Measurements from ENCODE around the gene PKP4. TPM values are rescaled to one million over a fixed set of nuclear protein-coding genes. Genes with fewer than 3 reads are reported as not detected.

The PKP4 gene
- total RNA-seq, 1 donor: 33.3 TPM

DNA sequence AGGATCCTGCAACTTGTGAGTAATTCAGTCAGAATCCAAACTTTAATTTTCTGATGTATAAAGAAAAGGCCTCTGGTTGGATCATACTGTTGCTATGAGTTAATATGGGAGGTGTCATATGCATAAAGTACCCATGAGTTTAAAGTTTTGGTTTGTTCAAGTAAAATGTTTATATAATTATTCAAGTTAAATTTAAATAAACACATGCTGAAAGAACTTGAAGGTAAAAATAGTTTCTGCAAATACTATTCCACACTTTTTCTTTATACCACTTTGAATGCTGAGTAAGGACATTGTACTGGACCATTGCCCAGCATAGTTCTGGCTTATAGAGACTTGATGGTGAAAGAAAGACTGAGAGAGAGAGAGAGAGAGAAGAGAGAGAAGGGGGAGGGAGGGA lies 30.7 kb downstream of the PKP4 start:
- no peak for TF ChIP-seq CTCF (IDR thresholded peaks at IDR 0.05; ENCODE audit: insufficient read depth, low read length)
- DNase-seq (ENCODE audit: low read depth): peak; percentile 86
- no peak overlapping the region for H3K4me3 ChIP-seq (ENCODE audit: low read depth, low read length)

DNA sequence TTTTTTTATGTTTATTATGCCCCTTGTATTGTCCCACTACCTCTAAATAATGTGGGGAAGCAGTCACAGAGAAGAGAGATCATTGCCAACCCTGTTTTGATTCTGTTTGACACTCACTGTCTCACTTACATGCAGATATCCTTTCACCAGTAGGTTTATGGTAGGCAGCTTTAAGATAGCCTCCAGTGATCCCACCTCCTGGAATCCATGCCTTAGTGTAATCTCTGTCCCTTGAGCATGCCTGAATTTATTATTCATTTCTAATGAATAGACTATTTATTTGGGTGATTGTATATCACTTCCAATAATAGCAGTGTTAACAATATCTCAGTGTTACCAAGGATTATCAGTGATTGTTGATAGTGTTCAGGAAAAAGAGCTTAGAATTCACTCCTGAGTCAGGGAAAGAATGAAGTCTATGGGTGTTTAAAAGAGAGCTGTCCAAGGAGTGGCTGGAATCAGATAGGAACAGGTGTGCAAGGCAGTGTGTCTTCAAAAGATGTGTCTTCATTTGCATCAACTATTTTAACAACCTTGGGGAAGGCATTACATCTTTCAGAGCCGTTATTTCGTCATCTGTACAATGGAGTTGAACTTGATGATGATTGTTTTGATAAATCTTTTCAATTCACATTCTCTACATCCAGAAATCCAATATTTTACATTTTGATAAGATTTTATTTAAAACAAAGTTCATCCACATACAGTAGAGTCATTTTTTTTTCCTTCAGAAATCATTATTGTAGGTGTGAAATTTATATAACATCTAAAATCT lies 31.9 kb downstream of the PKP4 start:
- TF ChIP-seq CTCF (IDR thresholded peaks at IDR 0.05; ENCODE audit: insufficient read depth, low read length): no peak
- peak; percentile 22 for DNase-seq (ENCODE audit: low read depth)
- no peak overlapping the region for H3K4me3 ChIP-seq (ENCODE audit: low read depth, low read length)

- TF ChIP-seq CTCF (IDR thresholded peaks at IDR 0.05; ENCODE audit: insufficient read depth, low read length): peak; percentile 8
- H3K4me3 ChIP-seq (ENCODE audit: low read depth, low read length): no peak overlapping the region
- no peak for DNase-seq (ENCODE audit: low read depth)
These were observed 32.8 kb downstream of the PKP4 start for GRCh38 chr2:158489366-158490112.

DNA sequence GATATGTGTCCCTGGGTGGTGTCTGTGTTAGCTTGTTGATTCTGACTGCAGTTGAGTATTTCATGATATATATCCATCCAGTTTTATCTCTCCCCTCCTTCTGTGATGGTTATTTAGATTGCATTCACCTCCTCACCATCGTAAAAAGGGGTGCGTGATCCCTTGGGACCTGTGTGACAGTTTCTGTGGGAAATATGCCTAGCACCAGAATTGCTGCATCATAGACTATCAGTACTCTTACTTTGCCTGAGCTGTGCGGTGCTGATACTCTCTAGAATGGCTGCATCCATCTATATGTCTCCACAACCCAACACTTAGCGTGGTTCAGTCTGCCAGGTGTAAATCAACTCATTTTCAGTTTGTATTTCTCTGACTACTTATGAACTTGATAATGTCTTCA lies 34.3 kb downstream of the PKP4 start:
- DNase-seq (ENCODE audit: low read depth): no peak
- no peak overlapping the region for H3K4me3 ChIP-seq (ENCODE audit: low read depth, low read length)
- TF ChIP-seq CTCF (IDR thresholded peaks at IDR 0.05; ENCODE audit: insufficient read depth, low read length): no peak

GRCh38 chr2:158493458-158493857 lies 36.7 kb downstream of the PKP4 start:
- TF ChIP-seq CTCF (IDR thresholded peaks at IDR 0.05; ENCODE audit: insufficient read depth, low read length): no peak
- no peak overlapping the region for H3K4me3 ChIP-seq (ENCODE audit: low read depth, low read length)
- peak; percentile 16 for DNase-seq (ENCODE audit: low read depth)

DNA sequence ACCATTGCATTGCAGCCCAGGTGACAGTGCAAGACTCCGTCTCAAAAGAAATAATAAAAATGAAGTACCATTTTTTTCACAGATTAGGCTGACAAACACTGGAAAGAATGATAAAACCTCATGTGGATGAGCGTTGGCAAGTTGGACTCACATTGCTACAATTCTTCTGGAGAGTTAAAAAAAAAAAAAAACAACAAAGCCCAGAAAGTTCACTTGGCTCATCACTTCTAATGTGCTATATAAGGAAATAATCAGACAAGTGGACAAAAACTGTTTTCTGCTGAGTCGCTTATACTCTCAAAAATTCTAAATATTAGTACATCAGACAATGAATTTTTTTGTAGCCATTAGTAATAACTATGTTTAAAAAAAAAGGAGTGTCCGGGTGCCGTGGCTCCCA lies 38.4 kb downstream of the PKP4 start:
- peak; percentile 79 for DNase-seq (ENCODE audit: low read depth)
- TF ChIP-seq CTCF (IDR thresholded peaks at IDR 0.05; ENCODE audit: insufficient read depth, low read length): no peak
- H3K4me3 ChIP-seq (ENCODE audit: low read depth, low read length): no peak overlapping the region

Measured in fibroblast of the aortic adventitia (primary cell).